Measurements from ENCODE around the gene KLF11.

DNA sequence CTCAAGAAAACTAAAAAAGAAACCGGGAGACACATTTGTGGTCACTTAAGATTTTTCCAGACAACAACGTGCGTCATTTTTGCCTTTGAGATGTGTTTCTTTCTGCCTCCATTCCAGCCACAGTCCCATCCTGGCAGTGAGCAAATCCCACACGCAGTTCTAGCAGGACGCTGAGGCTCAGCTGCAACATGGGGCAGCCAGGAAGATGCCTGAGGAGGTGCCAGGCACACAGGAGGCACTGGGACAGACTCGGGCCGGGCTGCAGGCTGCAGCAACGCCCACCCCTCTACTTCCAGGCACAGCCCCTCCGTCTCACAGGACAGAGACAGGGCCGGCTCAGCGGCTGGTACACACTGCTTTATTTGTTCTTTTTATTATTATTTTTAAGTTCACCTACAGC is 13.1 kb downstream of the KLF11 start:
- TF ChIP-seq EZH2 (IDR thresholded peaks at IDR 0.05; ENCODE audit: borderline replicate concordance, insufficient read depth, low read length, poor library complexity, severe bottlenecking) (no peak), RAD21 (conservative IDR thresholded peaks at IDR 0.05) (no peak), REST (IDR thresholded peaks at IDR 0.05; ENCODE audit: borderline replicate concordance) (no peak), POLR2AphosphoS5 (IDR thresholded peaks at IDR 0.05) (no peak), EP300 (conservative IDR thresholded peaks at IDR 0.05; ENCODE audit: poor library complexity, severe bottlenecking) (no peak), MXI1 (conservative IDR thresholded peaks at IDR 0.05; ENCODE audit: poor library complexity, severe bottlenecking) (no peak), SMC3 (conservative IDR thresholded peaks at IDR 0.05; ENCODE audit: poor library complexity) (no peak), TAF1 (IDR thresholded peaks at IDR 0.05; ENCODE audit: low read depth) (no peak)
- TF ChIP-seq, protein P1, sequence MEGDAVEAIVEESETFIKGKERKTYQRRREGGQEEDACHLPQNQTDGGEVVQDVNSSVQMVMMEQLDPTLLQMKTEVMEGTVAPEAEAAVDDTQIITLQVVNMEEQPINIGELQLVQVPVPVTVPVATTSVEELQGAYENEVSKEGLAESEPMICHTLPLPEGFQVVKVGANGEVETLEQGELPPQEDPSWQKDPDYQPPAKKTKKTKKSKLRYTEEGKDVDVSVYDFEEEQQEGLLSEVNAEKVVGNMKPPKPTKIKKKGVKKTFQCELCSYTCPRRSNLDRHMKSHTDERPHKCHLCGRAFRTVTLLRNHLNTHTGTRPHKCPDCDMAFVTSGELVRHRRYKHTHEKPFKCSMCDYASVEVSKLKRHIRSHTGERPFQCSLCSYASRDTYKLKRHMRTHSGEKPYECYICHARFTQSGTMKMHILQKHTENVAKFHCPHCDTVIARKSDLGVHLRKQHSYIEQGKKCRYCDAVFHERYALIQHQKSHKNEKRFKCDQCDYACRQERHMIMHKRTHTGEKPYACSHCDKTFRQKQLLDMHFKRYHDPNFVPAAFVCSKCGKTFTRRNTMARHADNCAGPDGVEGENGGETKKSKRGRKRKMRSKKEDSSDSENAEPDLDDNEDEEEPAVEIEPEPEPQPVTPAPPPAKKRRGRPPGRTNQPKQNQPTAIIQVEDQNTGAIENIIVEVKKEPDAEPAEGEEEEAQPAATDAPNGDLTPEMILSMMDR (IDR thresholded peaks at IDR 0.05; ENCODE audit: poor library complexity, severe bottlenecking), result no peak
